Midbrain (tissue), 1 donor: ENCODE measurements around the gene STX5.
"Not testable (repeated sequence)": the region's sequence is repeated elsewhere in the genome, so short reads cannot be mapped to it uniquely, and the experiment has no call there.

ENCODE experiments used
- DNase-seq: peaks from one replicate; lab custom pipeline; 2025; lab: John Stamatoyannopoulos, UW

The STX5 gene

GRCh38 chr11:62854013-62854824 lies 22.4 kb upstream of the STX5 start:
- no peak for DNase-seq

GRCh38 chr11:62853279-62853965 lies 21.6 kb upstream of the STX5 start:
- no peak for DNase-seq

DNA sequence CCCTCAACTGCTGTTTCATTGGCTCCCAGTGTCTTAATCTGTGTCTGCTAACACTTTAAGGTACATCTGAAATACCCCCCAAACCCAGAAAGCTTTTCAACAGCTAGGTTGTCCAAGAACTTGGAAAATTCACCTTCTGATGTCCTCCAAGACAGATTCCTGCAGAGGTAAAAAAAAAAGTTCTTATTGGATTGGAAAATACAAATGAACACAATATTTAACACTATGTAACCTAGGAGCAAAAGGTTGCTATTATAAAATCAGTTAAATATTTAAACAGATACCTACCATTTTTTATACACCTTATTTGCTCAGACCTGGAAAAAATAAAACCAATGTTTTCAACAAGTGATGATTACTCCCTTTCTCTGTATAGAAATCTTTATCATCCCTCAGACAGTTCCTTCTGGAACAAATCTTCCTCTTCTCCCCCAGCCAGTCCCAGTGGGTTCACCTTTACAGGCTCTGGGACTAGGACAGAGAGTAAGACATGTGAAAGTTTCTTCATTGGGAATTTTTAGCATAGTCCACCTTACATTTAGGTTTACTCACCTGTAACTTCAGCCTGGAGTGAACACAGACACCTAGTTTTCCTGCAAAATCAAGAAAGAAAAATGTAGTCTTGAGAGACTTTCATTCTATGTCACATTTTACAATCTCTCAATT lies 20.8 kb upstream of the STX5 start:
- no peak for DNase-seq

- DNase-seq = no peak
Measured at GRCh38 chr11:62851807-62852522, 20.1 kb upstream of the STX5 start.

DNA sequence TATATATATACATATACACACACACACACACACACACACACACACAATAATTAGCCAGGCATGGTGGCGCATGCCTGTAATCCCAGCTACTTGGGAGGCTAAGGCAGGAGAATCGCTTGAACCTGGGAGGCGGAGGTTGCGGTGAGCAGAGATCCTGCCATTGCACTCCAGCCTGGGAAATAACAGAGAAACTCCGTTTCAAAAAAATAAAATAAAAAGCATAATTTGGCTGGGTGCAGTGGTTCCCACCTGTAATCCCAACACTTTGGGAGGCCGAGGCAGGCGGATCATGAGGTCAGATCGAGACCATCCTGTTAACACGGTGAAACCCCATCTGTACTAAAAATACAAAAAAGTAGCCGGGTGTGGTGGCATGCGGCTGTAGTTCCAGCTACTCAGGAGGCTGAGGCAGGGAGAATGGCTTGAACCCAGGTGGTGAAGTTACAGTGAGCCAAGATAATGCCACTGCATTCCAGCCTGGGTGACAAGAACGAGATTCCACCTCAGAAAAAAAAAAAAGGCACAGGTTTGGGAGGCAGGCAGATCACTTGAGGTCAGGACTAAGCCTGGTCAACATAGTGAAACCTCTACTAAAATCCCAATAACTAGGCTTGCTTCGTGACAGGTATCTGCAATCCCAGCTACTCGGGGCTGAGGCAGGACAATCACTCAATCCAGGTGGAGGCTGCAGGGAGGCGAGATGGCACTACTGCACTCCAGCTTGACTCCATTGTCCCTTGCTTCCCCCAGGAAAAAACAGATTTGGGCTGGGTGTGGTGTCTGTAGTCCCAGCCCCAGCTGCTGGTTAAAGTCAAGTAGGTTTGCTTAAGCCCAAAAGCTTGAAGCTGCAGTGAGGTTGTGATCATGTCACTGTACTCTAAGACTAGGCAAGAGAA lies 19.3 kb upstream of the STX5 start:
- DNase-seq = no peak

GRCh38 chr11:62847767-62848314 lies 16.0 kb upstream of the STX5 start:
- DNase-seq = no peak

DNA sequence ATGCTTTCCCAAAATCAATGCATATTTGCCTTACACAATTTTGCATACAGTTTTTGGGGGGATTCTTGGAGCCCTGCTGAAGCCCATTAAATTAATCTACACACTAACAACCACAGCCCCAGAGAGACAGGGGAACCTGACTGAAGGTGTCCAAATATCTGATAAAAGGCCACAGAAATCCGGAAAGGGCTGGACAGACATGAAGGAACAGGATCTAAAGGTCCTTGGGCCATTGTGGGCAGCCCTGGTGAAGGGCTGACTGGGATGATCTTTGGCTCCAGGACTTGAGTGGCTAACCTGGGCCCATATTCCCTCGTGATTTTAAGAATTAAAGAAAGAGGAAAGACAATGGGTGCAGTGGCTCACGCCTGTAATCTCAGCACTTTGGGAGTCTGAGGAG lies 14.3 kb upstream of the STX5 start:
- DNase-seq = no peak

- no peak for DNase-seq
Measured at GRCh38 chr11:62844154-62844553, 12.3 kb upstream of the STX5 start.

DNA sequence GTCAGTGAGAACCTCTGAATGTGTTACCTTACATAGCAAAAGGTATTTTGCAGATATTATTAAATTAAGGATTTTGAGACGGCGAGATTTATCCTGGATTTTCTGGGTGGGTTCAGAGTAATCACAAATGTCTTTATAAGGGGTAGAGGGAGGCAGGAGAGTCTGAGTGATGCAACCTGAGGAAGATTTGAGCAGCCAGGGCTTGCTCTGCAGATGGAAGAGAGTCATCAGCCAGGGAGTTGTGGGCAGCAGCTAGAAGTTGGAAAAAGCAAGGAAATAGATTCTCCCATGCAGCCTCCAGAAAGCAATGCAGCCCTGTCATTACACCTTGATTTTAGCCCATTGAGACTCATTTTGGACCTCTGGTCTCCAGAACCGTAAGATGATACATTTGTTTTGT lies 11.6 kb upstream of the STX5 start:
- DNase-seq = no peak

GRCh38 chr11:62842891-62843290 lies 11.0 kb upstream of the STX5 start:
- not testable (repeated sequence) for DNase-seq

DNA sequence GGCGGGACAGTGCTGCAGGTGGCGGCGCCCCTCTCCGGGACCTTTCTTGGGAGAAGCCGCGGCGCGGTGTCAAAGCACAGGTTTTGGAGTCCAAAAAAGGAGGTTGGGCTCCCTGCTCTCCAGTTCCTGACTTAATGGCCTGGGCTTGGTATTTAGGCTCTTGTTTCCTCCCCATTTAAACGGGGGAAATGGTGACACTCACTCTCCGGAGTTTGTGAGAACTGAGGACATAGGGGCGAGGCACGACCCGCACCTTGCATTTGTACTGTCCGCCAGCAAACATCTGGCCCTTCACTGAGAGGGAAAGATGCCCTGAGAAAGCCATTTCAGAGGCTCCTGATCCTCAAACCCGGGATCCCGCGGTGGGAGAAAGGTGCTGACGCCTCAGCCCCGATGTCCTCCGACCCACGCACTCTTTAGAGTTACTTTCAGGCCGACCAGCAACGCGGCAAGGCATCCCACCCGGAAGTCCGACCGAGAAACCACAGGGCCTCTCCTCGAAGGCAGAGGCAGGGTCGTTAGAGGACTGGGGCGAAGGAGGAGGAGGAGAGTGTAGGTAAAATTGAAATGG lies 10.4 kb upstream of the STX5 start:
- no peak for DNase-seq

- peak; percentile 98 for DNase-seq
Measured at GRCh38 chr11:62841361-62842170, 9.7 kb upstream of the STX5 start.

GRCh38 chr11:62840721-62841360 lies 9.0 kb upstream of the STX5 start:
- peak; percentile 72 for DNase-seq

- DNase-seq = peak; percentile 97
Measured at GRCh38 chr11:62839050-62839945, 7.4 kb upstream of the STX5 start, which contains the start of gene WDR74. Gene WDR74, minus strand, starts transcription at chr11:62839590. Its CDS starts 20 bp downstream, at chr11:62839570.

DNA sequence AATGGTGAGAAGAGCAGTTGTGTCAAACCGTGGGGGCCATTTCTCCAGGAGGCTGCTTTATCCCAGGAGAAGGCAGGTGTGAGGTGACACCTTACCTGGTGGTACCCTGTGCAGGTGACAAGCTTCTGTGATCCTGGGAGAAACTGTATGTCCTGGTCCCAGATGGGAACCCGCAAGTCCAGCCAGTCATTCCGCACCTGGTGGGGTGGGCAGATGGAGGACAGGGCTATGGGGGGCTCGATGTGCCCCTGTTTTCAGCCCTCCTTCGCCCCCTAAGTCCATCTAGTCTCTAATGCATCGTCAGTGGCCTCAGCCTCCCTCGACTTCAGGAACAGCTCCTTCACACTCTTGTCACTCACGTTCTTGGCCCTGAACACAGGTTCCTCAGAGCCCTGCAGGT lies 3.5 kb upstream of the STX5 start:
- DNase-seq = no peak

DNA sequence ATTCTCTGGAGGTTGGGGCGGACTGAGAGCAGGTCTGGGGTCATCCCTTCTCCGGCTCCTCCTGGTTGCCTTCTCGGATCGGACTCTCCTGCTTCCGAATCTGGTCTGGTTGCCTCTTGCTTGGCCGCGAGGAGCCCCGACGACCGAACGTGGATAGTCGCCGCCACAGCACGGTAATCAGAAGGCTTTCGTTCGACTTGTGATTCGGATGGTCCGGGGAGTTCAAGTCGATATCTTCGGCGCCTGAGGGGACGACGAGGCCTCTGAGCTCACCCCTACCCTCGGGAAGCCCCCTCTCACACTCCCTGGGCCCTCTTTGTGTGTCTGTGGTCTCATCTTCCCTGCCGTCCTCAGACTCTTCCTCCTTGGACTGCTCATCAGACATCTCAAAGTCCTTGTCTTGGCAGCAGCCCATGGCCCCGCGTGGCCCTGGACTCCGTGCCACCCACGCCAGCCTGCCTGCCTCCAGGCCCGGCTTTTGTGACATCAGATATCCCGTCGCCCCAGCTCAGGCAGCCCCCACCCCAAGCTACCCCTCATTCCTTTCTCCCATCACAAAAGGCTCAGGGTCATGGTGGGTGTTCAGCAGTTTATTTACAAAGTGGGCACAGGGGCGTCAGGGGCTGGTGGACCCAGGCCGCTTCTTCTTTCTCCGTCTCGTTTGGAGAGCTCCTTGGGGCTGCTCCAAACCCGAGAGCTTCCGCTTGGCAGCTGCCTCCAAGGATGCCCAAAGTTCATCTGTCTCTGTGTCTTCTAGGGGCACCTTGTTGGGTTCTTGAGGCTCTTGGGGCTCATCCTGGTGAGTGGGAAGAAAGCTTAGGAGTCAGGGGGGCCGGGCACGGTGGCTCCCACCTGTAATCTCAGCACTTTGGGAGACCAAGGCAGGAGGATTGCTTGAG lies 734 bp upstream of the STX5 start, which contains the start of gene TEX54:
TEX54 (minus strand) TSS at position 506 of the 899 bp plus-strand sequence.
- DNase-seq = no peak
